ENCODE measurements around the gene NDRG4. TPM values are rescaled to one million over a fixed set of nuclear protein-coding genes. Genes with fewer than 3 reads are reported as not detected.

NDRG4 gene
- total RNA-seq, 4 donors from 2014 or later, result 16.0 to 89.4 (median 56.1) TPM

DNA sequence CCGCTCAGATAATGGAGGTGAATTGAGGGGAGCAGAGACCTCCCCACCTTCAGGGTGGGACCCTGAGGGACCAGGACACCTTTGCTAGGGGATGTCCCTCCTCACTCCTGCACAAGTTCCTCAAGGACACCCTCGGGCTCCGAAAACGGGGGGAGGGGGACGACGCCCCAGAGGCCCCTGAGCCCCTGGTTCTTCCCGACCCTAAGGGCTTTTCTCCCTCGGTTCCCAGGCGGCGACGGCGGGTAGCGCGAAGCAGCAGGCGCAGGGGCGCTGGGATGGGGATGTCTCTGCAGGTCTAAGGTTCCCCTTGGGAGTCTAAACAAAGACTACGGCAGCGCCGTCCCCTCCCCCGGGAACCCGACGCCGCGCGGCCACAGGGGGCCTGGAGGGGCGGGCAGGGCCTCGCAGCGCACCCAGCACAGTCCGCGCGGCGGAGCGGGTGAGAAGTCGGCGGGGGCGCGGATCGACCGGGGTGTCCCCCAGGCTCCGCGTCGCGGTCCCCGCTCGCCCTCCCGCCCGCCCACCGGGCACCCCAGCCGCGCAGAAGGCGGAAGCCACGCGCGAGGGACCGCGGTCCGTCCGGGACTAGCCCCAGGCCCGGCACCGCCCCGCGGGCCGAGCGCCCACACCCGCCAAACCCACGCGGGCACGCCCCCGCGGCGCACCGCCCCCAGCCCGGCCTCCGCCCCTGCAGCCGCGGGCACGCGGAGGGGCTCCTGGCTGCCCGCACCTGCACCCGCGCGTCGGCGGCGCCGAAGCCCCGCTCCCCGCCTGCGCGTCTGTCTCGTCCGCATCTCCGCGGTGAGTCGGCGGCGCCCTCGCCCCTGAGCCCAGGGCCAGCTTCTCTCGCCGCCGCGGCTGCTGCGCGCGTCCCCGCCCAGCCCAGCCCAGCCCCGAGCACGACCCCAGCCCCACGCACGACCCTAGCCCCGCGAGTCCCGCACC is 36.7 kb upstream of the NDRG4 start:
- H3K27ac ChIP-seq, result peak overlapping the region; percentile 62 to 88
- H3K36me3 ChIP-seq, result no peaks in the 10 kb centered on the region
- intact Hi-C loops (cut with DNase I; ENCODE audit: low total_unique reads), result no loop called here
- no peaks in the 10 kb centered on the region for H3K27me3 ChIP-seq
- TF ChIP-seq POLR2A (IDR thresholded peaks at IDR 0.05), result no peak
- TF ChIP-seq, protein P1, sequence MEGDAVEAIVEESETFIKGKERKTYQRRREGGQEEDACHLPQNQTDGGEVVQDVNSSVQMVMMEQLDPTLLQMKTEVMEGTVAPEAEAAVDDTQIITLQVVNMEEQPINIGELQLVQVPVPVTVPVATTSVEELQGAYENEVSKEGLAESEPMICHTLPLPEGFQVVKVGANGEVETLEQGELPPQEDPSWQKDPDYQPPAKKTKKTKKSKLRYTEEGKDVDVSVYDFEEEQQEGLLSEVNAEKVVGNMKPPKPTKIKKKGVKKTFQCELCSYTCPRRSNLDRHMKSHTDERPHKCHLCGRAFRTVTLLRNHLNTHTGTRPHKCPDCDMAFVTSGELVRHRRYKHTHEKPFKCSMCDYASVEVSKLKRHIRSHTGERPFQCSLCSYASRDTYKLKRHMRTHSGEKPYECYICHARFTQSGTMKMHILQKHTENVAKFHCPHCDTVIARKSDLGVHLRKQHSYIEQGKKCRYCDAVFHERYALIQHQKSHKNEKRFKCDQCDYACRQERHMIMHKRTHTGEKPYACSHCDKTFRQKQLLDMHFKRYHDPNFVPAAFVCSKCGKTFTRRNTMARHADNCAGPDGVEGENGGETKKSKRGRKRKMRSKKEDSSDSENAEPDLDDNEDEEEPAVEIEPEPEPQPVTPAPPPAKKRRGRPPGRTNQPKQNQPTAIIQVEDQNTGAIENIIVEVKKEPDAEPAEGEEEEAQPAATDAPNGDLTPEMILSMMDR (IDR thresholded peaks at IDR 0.05), result no peak
- H3K9me3 ChIP-seq, result no peaks in the 10 kb centered on the region
- H3K4me1 ChIP-seq, result no peaks in the 10 kb centered on the region
- DNase-seq, result no peak
- H3K4me3 ChIP-seq, result peak overlapping the region; percentile 46 to 64

DNA sequence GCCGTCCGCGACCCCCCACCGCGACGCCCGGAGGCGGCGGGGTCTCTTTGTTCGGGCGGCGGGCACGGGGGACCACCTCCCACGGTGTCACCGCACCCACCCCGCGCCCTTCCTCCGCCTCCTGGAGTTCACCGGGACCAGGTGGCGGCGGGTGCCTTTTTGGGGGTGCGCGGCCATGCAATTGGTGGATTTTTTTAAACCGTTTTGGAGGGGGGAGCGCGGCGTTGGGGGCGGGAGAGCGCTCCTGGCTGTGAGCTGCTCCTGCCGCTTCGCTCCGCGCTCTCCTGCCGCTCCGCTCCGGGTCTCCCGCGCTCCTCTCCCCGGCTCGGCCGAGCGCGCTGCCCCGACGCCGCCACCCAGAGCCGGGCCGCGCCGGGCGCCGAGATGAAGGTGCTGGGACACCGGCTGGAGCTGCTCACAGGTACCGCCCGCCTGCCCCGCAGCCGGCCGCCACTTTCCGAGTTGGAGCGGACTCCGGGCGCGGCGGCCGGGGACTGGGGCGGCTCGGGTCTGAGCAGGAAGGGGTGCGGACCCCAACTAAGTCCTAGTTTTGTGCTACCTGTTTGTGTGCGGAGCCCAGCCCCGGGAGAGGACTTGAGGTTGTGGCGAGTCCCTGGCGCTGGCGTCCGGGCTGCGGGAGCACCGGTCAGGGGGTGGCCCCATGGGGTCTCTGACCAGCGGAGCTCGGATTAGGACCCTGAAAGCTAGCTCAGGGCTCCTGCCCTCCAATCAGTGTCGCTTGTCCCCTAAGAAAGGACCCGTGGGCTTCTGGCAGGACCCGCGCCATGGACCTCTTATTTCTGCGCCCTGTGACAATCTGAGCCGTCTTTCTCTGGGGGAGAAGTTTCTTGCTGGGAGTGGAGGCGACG is 35.7 kb upstream of the NDRG4 start:
- intact Hi-C loops (cut with DNase I; ENCODE audit: low total_unique reads), result no loop called here
- Histone ChIP-seq H3K27ac (peak overlapping the region; percentile 62 to 88), H3K9me3 (no peaks in the 10 kb centered on the region), H3K36me3 (no peaks in the 10 kb centered on the region), H3K4me3 (peak overlapping the region; percentile 46 to 64), H3K4me1 (no peaks in the 10 kb centered on the region), H3K27me3 (no peaks in the 10 kb centered on the region)
- TF ChIP-seq, protein P1 (IDR thresholded peaks at IDR 0.05), result no peak
- no peak for TF ChIP-seq POLR2A (IDR thresholded peaks at IDR 0.05)
- DNase-seq, result peak in 1 of 2 donors; percentile 40

DNA sequence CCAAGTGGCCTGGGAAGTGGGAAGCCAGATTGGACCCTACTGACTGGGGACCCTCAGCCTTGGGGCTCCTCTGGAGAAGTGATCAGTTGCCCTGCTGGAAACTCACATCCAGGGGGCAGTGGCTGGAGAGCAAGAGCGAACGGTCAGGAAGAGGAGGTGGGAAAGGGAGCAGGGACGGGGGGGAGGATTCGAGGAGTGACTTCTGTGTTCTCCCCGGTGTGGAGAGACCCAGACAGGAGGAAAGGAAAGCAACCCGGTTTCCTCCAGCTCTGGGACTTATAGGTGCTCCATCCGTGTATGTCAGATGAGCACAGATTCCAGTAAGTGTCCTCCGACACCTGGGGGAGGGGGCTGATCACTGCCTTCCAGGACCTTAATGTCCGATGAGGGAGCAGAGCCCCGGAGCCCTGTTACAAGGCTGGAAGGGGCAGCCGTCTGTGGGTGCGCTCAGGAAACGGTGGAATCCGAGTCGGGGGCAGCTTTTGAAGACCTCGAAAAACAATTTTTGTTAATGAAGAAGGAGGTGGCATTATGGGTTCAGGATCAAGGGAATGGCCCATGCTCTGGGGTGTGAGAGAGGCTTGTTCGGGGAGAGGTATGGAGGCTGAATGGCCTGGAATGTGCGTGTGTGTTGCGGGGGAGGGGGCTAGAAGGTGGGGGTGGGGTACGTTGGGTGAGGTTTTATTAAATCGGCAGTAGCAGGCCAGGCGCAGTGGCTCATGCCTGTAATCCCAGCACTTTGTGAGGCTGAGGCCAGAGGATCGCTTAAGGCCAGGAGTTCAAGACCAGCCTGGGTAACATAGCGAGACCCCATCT is 34.8 kb upstream of the NDRG4 start:
- Histone ChIP-seq H3K9me3 (no peaks in the 10 kb centered on the region), H3K36me3 (no peaks in the 10 kb centered on the region), H3K27ac (peak overlapping the region; percentile 62 to 88), H3K4me3 (peak overlapping the region; percentile 46 to 64), H3K4me1 (no peaks in the 10 kb centered on the region), H3K27me3 (no peaks in the 10 kb centered on the region)
- intact Hi-C loops (cut with DNase I; ENCODE audit: low total_unique reads), result no loop called here
- peak in 1 of 2 donors; percentile 47 for DNase-seq
- TF ChIP-seq, protein P1 (IDR thresholded peaks at IDR 0.05), result peak in 3 of 4 experiments; percentile 14 to 48 (median 33)
- TF ChIP-seq POLR2A (IDR thresholded peaks at IDR 0.05), result no peak

DNA sequence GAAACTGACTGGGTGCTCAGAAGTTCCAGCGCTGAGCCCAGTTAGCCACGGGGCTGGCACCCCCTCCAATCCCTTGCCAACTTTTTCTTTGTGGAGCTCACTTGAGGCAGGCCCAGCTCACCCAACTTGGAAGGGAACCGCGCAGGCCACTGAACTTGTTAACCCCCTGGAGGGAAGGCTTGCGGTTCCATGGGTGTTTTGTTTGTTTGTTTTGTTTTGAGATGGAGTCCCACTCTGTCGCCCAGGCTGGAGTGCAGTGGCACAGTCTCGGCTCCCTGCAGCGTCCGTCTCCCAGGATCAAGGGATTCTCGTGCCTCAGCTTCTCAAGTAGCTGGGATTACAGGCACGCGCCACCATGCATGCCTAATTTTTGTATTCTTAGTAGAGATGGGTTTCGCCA is 34.1 kb upstream of the NDRG4 start:
- Histone ChIP-seq H3K27me3 (no peaks in the 10 kb centered on the region), H3K9me3 (no peaks in the 10 kb centered on the region), H3K4me1 (no peaks in the 10 kb centered on the region), H3K4me3 (no peak overlapping the region), H3K27ac (no peak overlapping the region), H3K36me3 (no peaks in the 10 kb centered on the region)
- TF ChIP-seq, protein P1 (IDR thresholded peaks at IDR 0.05), result no peak
- DNase-seq, result no peak
- intact Hi-C loops (cut with DNase I; ENCODE audit: low total_unique reads), result no loop called here

Measured in uterus (tissue), 4 donors.